Spleen (tissue), 11 donors: ENCODE measurements around the gene DNAJB4. TPM values are rescaled to one million over a fixed set of nuclear protein-coding genes. Genes with fewer than 3 reads are reported as not detected.

Experiments
- DNase-seq: peaks from one replicate; pipeline ENCODE4 v3.0.0-alpha.2; 2020
- H3K27ac ChIP-seq, 8 donors: fragments of 200-600 bp; sonication (generic) in 7 of 8; 1 replicate in 4 of 8; 2 replicates in 4 of 8; pipeline versions ENCODE4 v1.5.0 to v1.8.0; 2016 to 2021; ENCODE audit warnings: inconsistent platforms in 4 of 8, mild to moderate bottlenecking in 4 of 8, moderate library complexity in 1 of 8
- H3K27me3 ChIP-seq, 7 donors: fragments of 200-600 bp; sonication (generic) in 6 of 7; replicated peaks in 1 of 7; 1 replicate in 4 of 7; 2 replicates in 3 of 7; pipeline versions ENCODE4 v1.5.0 to v1.8.0; 2016 to 2021; ENCODE audit warnings: inconsistent platforms in 3 of 7, mild to moderate bottlenecking in 1 of 7
- H3K36me3 ChIP-seq, 6 donors: fragments of 200-600 bp; sonication (generic) in 5 of 6; 1 replicate in 4 of 6; 2 replicates in 2 of 6; pipeline versions ENCODE4 v1.5.0 to v1.8.0; 2016 to 2021; ENCODE audit warnings: inconsistent platforms in 2 of 6
- H3K4me1 ChIP-seq, 6 donors: fragments of 200-600 bp; sonication (generic) in 5 of 6; 1 replicate in 3 of 6; 2 replicates in 3 of 6; pipeline versions ENCODE4 v1.5.0 to v1.8.0; 2016 to 2021; ENCODE audit warnings: inconsistent platforms in 3 of 6
- H3K4me3 ChIP-seq, 8 donors: fragments of 200-600 bp; sonication (generic) in 7 of 8; 1 replicate in 4 of 8; 2 replicates in 4 of 8; pipeline versions ENCODE4 v1.5.0 to v1.8.0; 2016 to 2021; ENCODE audit warnings: inconsistent platforms in 4 of 8, mild to moderate bottlenecking in 4 of 8, moderate library complexity in 2 of 8
- H3K9me3 ChIP-seq, 8 donors: fragments of 200-600 bp; sonication (generic) in 7 of 8; 1 replicate in 4 of 8; 2 replicates in 4 of 8; pipeline versions ENCODE4 v1.5.0 to v1.8.0; 2016 to 2021; ENCODE audit warnings: inconsistent platforms in 4 of 8
- POLR2A ChIP-seq, 3 donors: fragments of 450-650 bp; IDR thresholded peaks; one replicate each; pipeline ENCODE4 v1.5.1; 2017; ENCODE audit warnings: antibody characterized with exemption in 3 of 3, mild to moderate bottlenecking in 1 of 3
- POLR2AphosphoS5 ChIP-seq, 3 donors: sonication (generic); formaldehyde crosslinking; IDR thresholded peaks; one replicate each; pipeline ENCODE4 v1.5.1; 2017; ENCODE audit warnings: antibody characterized with exemption in 3 of 3
- WGBS, 5 donors: extraction: QIAGEN DNeasy Blood & Tissue Kit in 3 of 5; methylation state at CpG; one replicate each; pipeline versions ENCODE4 v1.1.5 to v1.1.7; 2013 to 2018; 5-methylcytosine and 5-hydroxymethylcytosine counted together
- intact Hi-C: fragments of 100-400 bp; cut with DNase I; formaldehyde crosslinking; loops from one replicate; pipeline ENCODE4 v1.15.0; 2023; ENCODE audit warnings: low total_unique reads
- polyA plus RNA-seq, 3 donors: library from polyadenylated mRNA; stranded (reverse); fragments of 200-250 nt; gene quantifications; one replicate each; pipeline ENCODE4 v1.2.1, GENCODE V29; 2013
- total RNA-seq, 7 donors: library from RNA; depleted of rRNA in 3 of 7; stranded (reverse); fragments of >200 nt in 3 of 7; fragmentation: NEBNext Ultra II Directional in 4 of 7; extraction: Animal tissue kit (Norgen Biotek cat#: 25700) in 4 of 7; gene quantifications; one replicate each; pipeline versions ENCODE4 v1.1.0 to v1.2.1, GENCODE V29; 2016 to 2021
- TF ChIP-seq, protein P1 (sequence below), 11 experiments: fragments of 200-600 bp in 7 of 11; fragments of 450-650 bp in 4 of 11; sonication (generic) in 4 of 11; IDR thresholded peaks in 8 of 11; conservative IDR thresholded peaks in 3 of 11; 1 replicate in 7 of 11; 2 replicates in 4 of 11; pipeline versions ENCODE4 v1.4.0 to v1.8.0; 2016 to 2021; ENCODE audit warnings: antibody characterized with exemption in 11 of 11, inconsistent platforms in 4 of 11, mild to moderate bottlenecking in 1 of 11
- donor health status: healthy with polysubstance abuse.
- donor health status: DM: no; HTN: no; CAD: no; lungs with moderate emphysema.
- donor health status: DM: no; HTN: no; CAD: no.
- donor health status: Bipolar disorder and iron deficiency.
- donor health status: healthy.
- donor health status: DM: no; HTN: no; CAD: no.
- donor health status: DM: yes; HTN: yes; CAD: no.

Gene DNAJB4
- total and polyA plus RNA-seq, 10 donors = 10.5 to 66.2 (median 47.1) TPM

DNA sequence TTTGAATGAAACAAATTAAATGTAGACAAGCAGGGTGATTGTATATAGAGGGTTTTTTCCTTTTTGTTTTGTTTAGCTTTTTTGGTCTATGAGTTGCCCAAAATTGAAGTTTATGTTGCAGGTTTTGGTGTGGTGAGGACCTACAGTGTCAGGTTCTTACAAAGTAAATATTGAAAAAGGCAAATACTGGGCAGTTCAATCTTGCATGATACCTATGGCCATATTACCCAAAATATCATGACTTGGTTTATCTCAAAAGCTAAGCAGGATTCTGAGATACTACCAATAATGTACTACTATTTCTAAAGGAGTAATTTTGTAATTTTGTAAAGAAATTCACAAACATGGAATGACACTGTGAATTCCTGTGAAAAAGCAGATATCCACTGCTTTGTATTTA, 1.8 kb downstream of the DNAJB4 start:
- Histone ChIP-seq H3K27ac (peak overlapping the region; percentile 32 to 93 (median 90)), H3K4me1 (peaks cover 3 to 82% (median 33%) of the 10 kb centered on the region in 6 donors), H3K9me3 (no peaks in the 10 kb centered on the region), H3K27me3 (no peaks in the 10 kb centered on the region), H3K4me3 (peak overlapping the region; percentile 30 to 70 (median 46)), H3K36me3 (no peaks in the 10 kb centered on the region)
- DNase-seq = no peak
- intact Hi-C loops = no loop called here
- TF ChIP-seq POLR2A (IDR thresholded peaks at IDR 0.05) (no peak), POLR2AphosphoS5 (IDR thresholded peaks at IDR 0.05) (no peak)
- TF ChIP-seq, protein P1, sequence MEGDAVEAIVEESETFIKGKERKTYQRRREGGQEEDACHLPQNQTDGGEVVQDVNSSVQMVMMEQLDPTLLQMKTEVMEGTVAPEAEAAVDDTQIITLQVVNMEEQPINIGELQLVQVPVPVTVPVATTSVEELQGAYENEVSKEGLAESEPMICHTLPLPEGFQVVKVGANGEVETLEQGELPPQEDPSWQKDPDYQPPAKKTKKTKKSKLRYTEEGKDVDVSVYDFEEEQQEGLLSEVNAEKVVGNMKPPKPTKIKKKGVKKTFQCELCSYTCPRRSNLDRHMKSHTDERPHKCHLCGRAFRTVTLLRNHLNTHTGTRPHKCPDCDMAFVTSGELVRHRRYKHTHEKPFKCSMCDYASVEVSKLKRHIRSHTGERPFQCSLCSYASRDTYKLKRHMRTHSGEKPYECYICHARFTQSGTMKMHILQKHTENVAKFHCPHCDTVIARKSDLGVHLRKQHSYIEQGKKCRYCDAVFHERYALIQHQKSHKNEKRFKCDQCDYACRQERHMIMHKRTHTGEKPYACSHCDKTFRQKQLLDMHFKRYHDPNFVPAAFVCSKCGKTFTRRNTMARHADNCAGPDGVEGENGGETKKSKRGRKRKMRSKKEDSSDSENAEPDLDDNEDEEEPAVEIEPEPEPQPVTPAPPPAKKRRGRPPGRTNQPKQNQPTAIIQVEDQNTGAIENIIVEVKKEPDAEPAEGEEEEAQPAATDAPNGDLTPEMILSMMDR (IDR thresholded peaks at IDR 0.05 in 8 of 11, conservative IDR thresholded peaks at IDR 0.05 in 3 of 11) = no peak

DNA sequence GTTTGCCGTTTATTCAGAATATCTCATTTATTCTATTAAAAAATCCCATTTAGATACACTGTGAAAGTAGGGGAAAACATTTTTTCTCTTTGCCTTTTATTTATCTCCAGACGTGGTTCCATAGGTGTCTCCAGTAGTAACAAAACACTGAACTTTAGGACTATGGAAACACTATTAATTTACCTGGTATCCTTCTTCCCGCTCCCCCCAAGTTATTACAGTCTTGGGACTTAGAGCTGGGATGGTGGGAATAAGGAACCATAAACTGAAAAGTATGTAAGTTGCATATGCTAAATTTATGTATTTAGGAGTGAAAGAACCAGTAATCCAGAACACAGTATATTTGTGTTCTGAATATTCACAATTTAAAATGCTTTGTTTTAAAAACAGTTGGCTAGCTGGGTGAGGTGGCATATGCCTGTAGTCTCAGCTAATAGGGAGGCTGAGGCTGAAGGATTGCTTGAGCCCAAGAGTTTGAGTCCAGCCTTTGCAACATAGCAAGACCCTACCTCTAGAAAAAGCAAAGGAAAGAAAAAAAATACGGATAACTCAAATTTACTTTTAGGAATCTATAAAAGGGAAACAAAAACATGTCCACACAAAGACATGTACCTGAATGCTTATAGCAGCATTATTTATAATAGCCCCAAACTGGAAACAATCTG, 3.1 kb downstream of the DNAJB4 start:
- Histone ChIP-seq H3K27ac (peak overlapping the region in 7 of 8 donors; percentile 34 to 93 (median 90)), H3K4me1 (peaks cover 3 to 69% (median 28%) of the 10 kb centered on the region in 6 donors)
- intact Hi-C loops = no loop called here

DNA sequence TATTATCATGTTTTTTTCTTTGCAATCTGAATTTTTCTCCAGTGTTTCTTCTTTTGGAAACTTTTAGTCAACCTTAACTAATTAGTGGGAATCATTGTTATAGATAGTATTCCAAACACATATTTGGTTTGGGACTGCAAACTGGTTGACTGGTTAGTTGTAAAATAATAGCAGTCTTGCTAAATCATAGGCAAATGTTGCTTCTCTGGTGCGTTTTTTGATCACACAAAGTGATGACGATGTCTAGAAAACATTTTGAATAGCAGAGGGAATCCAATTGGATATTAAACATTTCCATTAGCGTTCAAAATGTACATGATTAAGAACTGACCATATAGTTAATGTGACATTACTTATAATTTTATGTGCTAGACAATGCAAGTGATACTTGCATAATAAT, 4.5 kb downstream of the DNAJB4 start:
- Histone ChIP-seq H3K4me3 (peak overlapping the region in 4 of 8 donors; percentile 8 to 54 (median 31)), H3K9me3 (no peaks in the 10 kb centered on the region), H3K36me3 (peaks cover 0 to 16% (median 2%) of the 10 kb centered on the region in 6 donors), H3K27me3 (no peaks in the 10 kb centered on the region), H3K27ac (peak overlapping the region in 5 of 8 donors; percentile 6 to 92 (median 34)), H3K4me1 (peaks cover 3 to 55% (median 17%) of the 10 kb centered on the region in 6 donors)
- intact Hi-C loops = no loop called here
- no peak for DNase-seq
- WGBS, 5 donors = 78 to 88% (median 83%) methylated on average over 3 of the region's 3 CpGs
- TF ChIP-seq POLR2AphosphoS5 (IDR thresholded peaks at IDR 0.05) (no peak), POLR2A (IDR thresholded peaks at IDR 0.05) (no peak)
- TF ChIP-seq, protein P1 (IDR thresholded peaks at IDR 0.05 in 8 of 11, conservative IDR thresholded peaks at IDR 0.05 in 3 of 11) = no peak

More for the DNA sequence above, 3.1 kb downstream of the DNAJB4 start:
- peak overlapping the region in 7 of 8 donors; percentile 34 to 70 (median 47) for H3K4me3 ChIP-seq
- no peak for DNase-seq
- peaks cover 0 to 1% (median 0%) of the 10 kb centered on the region in 6 donors for H3K36me3 ChIP-seq
- no peaks in the 10 kb centered on the region for H3K27me3 ChIP-seq
- no peaks in the 10 kb centered on the region for H3K9me3 ChIP-seq
- no peak for TF ChIP-seq POLR2A (IDR thresholded peaks at IDR 0.05)
- no peak for TF ChIP-seq POLR2AphosphoS5 (IDR thresholded peaks at IDR 0.05)
- TF ChIP-seq, protein P1 (IDR thresholded peaks at IDR 0.05 in 8 of 11, conservative IDR thresholded peaks at IDR 0.05 in 3 of 11) = no peak
- WGBS, 5 donors = 69 to 85% (median 76%) methylated on average over 4 of the region's 4 CpGs

DNA sequence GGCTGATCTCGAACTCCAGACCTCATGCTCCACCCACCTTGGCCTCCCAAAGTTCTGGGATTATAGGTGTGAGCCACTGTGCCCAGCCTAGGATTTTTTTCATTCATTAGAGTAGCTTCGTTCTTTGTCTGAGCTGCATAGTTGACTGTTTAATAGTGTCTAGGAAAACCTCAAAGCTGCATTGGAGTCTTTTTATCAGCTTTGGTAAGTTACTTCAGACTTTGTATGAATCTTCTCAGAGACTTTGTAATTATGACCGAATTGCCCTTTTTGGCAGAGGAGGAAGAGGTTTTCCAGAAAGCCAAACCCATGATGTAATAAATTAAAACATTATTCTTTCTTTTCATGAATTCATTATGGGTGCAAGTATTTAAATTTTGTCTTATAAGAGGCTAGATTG, 5.1 kb downstream of the DNAJB4 start:
- H3K27ac ChIP-seq = peak overlapping the region in 5 of 8 donors; percentile 6 to 92 (median 33)
- no peak for DNase-seq
- H3K27me3 ChIP-seq = no peaks in the 10 kb centered on the region
- peak overlapping the region in 4 of 8 donors; percentile 8 to 54 (median 31) for H3K4me3 ChIP-seq
- TF ChIP-seq POLR2AphosphoS5 (IDR thresholded peaks at IDR 0.05) = no peak
- TF ChIP-seq POLR2A (IDR thresholded peaks at IDR 0.05) = no peak
- TF ChIP-seq, protein P1 (IDR thresholded peaks at IDR 0.05 in 8 of 11, conservative IDR thresholded peaks at IDR 0.05 in 3 of 11) = no peak
- WGBS, 5 donors = 70 to 85% (median 71%) methylated on average over 3 of the region's 3 CpGs
- no peaks in the 10 kb centered on the region for H3K9me3 ChIP-seq
- intact Hi-C loops = no loop called here
- H3K4me1 ChIP-seq = peaks cover 3 to 56% (median 17%) of the 10 kb centered on the region in 6 donors
- peaks cover 0 to 21% (median 4%) of the 10 kb centered on the region in 6 donors for H3K36me3 ChIP-seq
